Left renal pelvis (tissue), 4 donors: Measurements from ENCODE around the gene KASH5. TPM values are rescaled to one million over a fixed set of nuclear protein-coding genes. Genes with fewer than 3 reads are reported as not detected.
A peak's percentile ranks its signal among the peaks of the same experiment; 100 is the strongest.

Source experiments
- DNase-seq, 4 donors: peaks; one replicate each; pipeline ENCODE4 v3.0.0-alpha.2; 2013; ENCODE audit warnings: low read depth in 4 of 4, low spot score in 3 of 4
- polyA plus RNA-seq, 4 donors: library from polyadenylated mRNA; unstranded; fragments of 120-200 nt; gene quantifications; one replicate each; pipeline ENCODE4 v1.2.1, GENCODE V29; 2013; ENCODE audit not compliant: insufficient read length in 4 of 4

Gene KASH5
- polyA plus RNA-seq, 4 donors: 0.32 TPM; not detected in 3

DNA sequence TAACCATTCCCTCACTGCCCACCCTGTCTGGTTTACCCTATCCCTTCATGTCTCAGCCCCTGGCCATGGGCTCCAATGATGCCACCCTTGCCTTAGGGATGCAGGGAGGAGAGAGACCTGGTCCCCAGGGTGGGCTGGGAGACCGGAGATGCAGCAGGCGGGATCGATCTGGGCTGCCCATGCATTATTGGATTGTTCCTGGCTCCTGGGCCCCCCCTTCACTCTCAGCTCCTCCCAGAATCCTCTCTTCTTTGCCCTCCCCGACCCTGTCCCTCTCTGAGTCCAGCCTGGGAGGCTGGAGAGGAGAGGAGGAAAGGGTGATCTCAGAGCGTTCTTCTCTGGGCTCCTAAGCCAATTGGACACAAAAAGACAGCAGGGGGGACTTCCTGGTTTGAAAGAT lies 5.8 kb downstream of the KASH5 start:
- DNase-seq: no peak

DNA sequence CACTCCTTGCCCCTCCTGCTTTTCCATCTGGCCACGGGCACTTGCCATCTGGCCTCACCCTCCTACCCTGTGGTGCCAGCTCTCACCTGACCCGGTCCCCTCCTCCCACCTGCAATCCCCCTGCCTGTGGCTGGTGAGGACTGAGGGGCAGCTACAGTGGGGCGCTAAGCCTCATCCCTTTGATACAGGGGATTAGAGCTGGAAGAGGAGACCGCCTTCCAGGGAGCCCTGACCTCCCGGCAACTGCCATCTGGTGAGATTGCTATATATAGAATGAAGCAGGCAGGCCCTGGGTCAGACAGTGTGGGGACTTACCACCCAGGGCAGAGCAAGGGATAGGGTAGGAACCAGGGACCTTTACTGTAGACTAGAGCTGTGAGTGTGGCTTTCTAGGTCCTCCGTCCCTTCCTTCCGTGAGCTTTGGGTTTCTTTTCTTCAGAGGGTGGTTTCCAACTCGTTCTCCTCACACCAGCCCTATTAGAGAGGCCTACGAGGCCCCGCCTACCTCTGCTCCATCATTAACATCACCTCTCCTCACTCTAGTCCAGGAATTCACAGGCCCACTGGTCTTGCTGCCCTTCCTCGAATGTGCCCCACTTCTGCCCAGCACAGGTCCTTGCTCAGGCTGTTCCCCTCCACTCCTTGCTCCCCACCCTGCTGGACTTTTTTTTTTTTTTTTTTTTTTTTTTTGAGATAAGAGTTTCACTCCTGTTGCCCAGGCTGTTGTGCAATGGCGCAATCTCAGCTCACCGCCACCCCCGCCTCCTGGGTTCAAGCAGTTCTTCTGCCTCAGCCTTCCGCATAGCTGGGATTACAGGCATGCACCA lies 7.7 kb downstream of the KASH5 start:
- no peak for DNase-seq

DNA sequence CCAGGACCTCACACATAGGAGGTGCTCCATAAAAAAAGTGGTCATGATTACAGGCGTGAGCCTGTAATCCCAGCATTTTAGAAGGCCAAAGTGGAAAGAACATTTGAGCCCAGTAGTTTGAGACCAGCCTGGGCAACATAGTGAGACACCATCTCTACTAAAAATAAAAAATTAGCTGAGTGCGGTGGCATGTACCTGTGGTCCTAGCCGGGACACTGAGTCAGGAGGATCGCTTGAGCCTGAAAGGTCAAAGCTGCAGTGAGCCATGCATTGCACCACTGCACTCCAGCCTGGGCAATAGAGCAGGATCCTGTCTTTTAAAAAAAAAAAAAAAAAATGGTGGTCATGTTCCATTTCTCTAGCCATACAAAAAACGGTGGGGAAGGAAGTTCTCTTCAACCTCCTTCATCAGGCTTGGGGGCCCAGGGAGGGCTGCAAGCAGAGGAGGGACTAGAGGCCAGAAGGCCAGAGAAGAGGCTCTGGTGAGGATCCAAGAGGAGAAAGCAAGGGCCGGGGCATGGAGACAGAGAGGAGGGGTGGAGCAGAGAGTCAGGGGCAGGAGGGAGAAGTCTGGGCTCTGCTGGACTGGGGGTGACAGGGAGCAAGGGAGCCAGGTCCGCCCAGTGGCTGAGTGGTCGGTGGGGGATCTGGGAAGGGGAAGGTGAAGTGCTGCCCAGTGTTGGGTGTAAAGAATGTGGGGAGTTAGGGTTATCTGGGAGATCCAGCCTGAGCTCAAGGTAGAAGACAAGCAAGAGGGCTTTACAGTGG lies 8.9 kb downstream of the KASH5 start:
- no peak for DNase-seq

DNA sequence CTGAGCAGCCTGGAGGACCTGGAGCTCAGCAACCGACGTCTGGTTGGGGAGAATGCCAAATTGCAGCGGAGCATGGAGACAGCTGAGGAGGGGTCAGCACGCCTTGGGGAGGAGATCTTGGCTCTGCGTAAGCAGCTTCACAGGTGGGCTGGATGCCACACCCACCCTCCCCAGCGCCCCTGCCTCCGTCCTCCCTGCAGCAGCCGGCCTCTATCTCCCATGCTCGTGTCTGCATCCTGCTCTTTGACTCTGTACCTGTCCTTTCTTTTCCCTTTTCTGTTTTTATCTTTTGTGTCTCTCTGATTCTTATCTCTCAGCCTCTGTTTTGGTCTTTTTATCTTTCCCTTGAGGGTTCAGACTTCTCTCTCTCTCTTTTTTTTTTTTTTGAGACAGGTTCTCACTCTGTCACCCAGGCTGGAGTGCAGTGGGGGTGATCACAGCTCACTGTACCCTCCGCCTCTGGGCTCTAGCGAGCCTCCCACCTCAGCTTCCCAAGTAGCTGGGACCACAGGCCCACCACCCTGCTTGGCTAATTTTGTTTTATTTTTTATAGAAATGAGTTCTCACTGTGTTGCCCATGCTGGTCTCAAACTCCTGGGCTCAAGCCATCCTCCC lies 10.1 kb downstream of the KASH5 start:
- DNase-seq: no peak

DNA sequence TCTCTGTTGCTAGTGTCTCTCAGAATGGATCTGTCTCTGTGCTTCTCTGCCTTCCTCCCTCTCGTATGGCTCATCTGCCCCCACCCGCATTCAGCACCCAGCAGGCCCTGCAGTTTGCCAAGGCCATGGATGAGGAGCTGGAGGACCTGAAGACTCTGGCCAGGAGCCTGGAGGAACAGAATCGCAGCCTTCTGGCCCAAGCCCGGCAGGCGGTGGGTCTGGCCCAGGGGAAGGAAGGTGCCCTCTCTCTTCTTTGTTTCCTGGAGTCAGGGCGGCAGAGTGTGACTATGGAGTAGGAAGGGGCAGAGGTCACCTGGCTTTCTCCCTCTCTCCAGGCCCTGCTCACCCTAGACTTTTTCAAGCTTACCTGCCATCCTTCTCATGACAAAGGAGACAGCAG lies 10.9 kb downstream of the KASH5 start:
- DNase-seq: no peak

DNA sequence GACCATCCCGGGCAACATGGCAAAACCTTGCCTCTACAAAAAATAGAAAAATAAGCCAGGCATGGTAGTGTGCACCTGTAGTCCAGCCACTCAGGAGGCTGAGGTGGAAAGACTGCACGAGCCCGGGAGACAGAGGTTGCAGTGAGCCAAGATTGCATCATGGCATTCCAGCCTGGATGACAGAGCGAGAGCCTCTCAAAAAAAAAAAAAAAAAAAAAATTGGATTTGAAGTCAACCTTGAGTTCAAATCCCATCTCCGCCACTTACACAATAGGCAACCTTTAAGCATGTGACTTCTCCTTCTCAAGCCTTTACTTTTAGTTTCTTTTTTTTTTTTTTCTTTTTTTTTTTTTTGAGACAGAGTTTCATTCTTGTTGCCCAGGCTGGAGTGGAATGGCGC lies 12.0 kb downstream of the KASH5 start:
- no peak for DNase-seq

DNA sequence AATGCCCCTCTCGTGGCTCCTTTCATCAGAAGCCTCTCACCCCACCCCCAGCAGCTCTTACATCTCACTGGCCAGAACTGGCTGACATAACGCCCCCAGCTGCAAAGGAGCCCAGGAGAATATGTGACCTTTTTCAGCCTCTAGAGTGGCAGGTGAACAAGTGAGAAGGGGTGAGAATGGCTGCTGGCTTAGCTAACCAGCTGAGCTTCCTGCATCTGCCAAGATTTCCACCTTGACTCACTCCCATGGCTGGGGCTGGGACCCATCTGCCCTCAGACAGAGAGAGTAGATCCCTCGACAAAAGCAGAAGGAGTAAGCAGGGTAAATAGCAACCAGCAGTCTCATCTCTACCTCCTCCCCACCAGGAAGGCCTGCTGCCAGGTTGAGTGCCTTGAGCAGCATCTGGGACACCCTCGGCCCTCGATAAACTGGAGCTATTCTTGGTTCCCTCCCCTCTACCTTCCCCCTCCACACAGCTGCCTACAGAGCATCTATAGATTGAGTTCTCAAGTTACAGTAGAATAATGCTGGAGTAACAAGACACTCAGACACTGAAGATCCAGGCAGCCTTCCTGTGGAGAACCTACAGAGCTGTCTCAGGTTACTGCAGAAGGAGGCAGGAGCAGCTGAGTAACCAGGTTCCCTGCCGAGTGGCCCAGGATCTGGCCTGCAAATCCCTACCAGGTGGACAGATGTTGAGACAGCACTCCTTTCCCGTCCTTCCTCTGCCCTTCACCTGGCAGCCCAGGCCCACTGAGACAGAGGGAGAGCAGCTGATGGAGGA lies 15.5 kb downstream of the KASH5 start:
- no peak for DNase-seq

DNA sequence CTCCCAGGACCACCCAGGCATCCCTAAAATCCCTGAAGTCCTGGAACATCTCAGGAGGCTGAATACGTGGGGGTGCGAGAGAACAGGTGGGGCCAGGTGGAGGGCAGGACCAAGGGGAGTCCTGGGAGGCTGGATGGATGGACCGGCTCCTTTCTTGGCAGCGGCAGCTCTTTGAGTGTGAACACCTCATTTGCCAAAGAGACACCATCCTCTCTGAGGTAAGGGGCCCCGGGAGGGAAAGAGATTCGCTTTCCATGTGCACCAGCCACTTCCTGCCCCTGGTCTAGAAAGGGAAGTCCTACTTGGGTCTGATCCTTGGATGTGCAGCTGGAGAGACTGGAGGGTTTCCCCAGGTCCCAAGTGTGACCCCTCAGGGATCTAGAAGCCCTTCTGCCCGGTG lies 19.0 kb downstream of the KASH5 start:
- no peak for DNase-seq

DNA sequence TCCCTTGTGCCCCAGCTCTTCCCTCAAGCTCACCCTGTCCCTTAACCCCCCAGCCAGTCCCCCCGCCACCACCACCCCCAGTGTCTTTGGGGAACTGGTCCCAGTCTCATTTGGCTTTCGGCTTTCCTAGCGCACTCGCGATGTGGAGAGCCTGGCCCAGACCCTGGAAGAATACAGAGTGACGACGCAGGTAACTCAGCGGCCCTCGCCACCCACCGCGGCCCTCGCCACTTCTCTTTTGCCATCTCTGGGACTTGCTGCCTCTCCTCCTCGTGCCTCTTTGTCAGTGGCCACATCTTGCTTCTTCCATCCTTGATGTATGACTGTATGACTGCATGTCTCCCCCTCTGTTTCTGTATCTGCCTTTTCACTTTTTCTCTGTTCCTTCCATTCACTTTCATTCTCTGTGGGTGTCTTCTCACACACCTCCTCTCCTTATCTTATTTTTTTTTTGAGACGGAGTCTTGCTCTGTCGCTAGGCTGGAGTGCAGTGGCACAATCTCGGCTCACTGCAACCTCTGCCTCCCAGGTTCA lies 19.5 kb downstream of the KASH5 start:
- no peak for DNase-seq

DNA sequence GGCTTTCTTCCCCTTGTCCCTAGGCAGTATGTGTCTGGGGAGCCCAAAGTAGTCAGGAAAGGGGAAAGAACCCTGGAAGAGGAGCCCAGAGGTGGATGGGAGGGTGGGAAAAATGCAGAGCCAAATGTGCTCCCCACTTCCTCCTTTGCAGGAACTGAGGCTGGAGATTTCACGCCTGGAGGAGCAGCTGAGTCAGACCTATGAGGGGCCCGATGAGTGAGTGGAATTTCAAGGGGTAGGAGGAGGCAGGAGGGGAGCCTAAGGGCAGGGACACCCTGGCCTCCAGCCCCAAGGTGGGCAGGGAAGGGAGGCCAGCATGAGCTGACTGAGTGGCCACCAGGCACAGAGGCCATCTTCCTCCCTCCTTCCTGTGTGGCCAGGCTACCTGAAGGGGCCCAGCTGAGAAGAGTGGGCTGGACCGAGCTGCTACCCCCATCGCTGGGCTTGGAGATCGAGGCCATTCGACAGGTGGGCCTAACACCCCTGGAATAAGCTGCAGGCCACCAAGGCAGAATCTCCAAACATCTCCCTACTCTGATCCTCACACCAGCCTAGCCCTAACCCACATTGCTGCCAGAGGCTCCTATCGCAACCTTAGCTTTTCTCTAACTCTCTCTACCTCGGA lies 20.9 kb downstream of the KASH5 start:
- DNase-seq: no peak

DNA sequence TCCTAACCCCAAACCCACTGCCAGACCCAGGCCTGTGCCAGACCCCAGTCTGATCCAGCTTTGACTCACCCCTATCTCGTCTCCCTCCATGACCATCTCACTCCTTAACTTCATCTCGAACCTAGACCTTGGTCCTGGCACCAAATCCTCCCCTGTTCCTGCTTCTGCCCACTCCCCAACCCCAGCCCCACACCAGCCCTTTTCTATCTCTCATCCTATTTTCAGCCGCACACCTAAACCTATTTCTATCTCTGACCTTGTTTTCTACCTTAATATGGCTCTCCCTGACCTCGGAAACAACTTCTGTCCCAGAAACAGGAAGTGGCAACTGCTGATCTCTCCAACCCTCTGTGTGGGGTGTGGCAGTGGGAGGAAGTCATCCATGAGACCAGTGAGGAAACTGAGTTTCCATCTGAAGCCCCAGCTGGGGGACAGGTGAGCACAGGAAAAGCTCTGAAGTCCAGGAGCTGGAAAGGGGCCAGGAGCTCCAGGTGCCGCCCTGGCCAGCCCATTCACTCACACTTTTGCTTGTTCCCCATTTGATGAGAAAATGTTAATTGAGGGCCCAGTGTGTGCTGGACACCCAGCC lies 21.5 kb downstream of the KASH5 start:
- no peak for DNase-seq

DNA sequence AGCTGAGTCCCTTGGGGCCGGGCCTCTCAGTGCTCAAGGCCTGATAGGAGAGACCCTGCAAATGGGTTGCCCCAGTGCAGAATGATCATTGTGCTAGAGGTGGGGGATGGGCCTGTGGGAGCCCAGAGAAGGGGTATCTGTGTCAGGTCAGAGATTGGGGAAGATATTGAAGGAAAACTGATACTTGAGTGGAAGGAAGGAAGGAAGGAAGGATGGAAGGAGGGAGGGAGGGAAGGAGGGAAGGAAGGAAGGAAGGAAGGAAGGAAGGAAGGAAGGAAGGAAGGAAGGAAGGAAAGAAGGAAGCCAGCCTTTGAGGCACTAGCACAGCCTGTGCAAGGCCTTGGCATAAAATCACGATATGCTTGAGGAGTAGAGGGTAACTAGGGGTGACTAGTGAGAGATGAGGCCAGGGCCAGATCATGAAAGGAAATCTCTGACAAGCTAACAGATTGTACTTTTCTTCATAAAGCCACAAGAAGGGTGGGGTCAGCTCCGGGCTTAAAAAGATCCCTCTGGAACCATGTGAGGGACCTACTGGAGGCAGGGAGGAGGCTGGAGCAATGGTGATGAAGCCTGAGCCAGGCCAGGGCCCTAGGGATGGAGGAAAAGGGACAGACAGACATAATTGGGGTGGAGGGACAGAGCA lies 23.8 kb downstream of the KASH5 start:
- DNase-seq: no peak

DNA sequence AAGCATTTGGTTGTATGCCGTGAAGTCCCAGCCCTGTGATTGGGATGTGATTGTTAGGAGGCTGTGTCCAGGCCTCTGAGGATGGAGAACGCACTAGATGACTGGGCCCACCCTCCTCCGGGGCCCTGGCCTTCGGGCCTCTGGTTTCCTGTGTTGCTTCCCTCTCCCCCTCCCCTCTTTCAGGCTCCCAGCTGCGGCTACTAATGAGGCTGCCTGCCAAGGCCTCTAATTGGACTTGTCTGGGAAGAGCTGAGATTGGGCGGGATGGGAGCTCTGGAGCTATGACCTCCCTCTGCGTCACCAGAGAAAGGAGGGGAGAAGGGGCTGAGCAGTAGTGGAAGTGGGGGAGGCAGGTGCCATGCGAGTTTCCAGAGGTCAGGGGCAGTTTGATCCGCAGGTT lies 25.3 kb downstream of the KASH5 start:
- DNase-seq: peak; percentile 59 to 79 (median 70)

DNA sequence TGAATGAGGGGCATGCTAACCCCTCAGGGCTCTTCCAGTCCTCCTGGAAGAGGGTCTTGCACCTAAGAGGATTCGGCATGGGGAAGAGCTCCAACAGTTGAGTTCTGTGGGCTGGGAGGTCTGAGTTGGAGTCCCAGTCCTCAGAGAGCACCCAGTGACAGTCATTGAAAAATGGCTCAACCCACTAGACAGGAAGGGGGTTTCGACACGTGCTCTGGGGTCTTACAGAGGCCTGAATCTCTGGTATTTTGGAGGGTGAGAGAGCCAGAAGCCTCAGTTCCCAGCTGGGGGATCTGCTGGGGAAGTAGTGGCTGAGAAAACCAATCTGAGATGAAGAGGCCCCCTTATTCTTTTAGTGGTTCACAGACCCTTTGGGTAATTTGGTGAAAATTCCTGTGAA lies 26.2 kb downstream of the KASH5 start:
- DNase-seq: no peak

DNA sequence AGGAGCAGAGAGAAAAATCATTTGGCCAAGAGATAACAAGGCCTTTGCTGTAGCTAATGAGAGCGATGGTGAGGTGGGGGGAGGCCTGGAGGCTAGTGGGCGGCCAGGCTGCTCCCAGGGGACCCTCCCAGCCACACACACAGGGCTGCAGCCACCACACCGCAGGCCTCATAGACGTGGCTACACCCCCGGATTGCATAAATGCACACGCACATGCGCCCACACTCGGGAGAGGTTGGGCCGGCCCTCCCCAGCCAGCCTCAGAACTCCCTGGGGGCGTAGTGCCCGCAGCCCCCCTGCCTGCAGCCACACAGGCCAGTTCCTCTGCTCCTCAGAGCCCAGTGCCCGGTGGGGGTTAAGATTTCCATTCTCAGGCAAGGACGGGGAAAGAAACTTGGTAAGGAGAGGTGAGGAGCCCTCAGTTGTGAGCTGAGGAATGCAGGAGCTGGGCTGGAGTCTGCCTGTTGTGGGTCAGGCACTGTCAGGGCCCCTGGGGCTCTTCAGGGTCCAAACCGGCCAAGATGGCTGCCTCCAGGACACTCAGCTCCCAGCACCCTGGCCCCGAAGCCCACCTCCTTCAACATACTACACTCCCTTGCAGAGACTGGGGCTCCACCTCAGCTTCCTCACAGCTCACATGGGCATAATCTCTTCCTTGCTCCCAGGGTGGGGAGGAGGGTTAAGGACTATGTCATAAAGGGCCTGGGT lies 27.2 kb downstream of the KASH5 start:
- DNase-seq: no peak

DNA sequence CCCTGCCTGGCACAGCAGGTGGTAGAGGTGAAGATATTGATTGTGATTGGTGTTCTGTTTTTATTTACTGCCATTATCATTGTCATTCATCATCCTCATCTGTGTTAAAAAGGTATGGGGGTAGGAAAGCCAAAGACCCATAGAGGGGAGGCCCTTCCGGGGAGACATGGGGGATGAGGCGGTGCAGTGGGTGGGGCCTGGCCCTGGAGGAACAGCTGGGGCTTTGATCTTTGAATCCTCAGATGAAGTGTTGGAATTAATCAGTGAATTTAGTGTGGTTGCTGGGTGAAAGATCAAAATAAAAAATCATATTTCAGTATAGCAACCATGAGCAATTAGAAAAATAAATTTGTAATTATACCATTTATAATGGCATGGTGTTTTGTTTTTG lies 27.8 kb downstream of the KASH5 start:
- no peak for DNase-seq

DNA sequence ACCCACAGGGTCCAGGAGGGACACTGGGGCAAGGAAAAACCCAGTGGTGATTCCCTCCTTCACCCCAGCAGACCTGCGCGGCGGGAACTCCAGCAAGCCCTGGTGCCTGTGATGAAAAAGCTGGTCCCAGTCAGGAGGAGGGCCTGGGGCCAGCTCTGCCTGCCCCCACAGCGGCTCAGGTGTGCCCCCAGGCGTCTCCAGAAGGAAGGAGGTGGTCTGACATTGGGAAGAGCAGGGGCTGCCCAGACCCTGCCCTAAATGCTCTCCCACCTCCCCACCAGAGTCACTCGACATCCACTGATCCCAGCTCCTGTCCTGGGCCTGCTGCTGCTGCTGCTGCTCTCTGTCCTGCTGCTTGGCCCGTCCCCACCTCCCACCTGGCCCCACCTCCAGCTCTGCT lies 29.0 kb downstream of the KASH5 start:
- DNase-seq: no peak

DNA sequence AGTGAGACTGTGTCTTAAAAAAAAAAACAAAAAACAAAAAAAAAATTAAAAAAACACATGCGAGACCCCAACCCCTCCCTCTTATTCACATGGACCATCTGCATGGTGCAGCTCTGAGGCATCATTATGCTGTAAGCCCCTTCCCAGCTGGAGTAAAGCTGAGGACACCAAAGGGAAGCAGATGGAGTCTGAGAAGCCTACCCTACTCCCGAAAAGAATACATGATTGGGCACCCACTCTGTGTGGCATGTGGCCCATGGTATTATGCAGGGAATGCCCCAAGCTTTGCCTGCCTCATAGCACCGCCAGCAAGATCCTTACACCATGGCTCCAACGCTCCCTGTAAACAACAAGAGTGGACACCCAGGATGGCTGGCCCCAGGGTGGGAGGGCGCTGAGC lies 30.5 kb downstream of the KASH5 start:
- no peak for DNase-seq

DNA sequence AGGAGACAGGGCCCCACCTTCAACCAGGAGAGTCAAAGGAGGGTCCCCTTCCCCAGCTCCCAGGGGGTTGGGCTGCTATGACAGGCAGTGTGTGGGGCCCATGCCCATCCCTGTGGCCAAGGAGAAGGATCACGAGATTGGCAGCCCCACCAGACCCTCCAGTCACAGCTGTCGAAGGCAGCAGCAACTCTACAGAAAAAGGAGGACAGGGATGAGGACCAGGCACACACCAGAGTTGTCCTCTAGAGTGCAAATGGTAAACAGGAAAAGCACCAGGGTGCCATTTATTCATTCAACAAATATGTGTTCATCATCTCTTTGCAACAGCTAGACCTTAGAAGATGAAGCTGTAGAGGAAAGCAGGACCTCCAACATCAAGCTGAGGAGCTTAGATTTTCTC lies 31.1 kb downstream of the KASH5 start:
- no peak for DNase-seq
